Transverse colon (tissue), 3 donors: ENCODE data around the gene RNF10.

Experiments
- POLR2A ChIP-seq: fragments of 450-650 bp; IDR thresholded peaks from one replicate; pipeline ENCODE4 v1.6.1; 2016; ENCODE audit warnings: antibody characterized with exemption, mild to moderate bottlenecking, moderate library complexity
- TF ChIP-seq, protein P1 (sequence below), 5 experiments: fragments of 200-600 bp in 3 of 5; fragments of 450-650 bp in 2 of 5; sonication (generic) in 3 of 5; IDR thresholded peaks; 1 replicate in 2 of 5; 2 replicates in 3 of 5; pipeline ENCODE4 v1.5.1; 2016 to 2017; ENCODE audit warnings: antibody characterized with exemption in 5 of 5, inconsistent platforms in 3 of 5, mild to moderate bottlenecking in 2 of 5, moderate library complexity in 1 of 5

DNA sequence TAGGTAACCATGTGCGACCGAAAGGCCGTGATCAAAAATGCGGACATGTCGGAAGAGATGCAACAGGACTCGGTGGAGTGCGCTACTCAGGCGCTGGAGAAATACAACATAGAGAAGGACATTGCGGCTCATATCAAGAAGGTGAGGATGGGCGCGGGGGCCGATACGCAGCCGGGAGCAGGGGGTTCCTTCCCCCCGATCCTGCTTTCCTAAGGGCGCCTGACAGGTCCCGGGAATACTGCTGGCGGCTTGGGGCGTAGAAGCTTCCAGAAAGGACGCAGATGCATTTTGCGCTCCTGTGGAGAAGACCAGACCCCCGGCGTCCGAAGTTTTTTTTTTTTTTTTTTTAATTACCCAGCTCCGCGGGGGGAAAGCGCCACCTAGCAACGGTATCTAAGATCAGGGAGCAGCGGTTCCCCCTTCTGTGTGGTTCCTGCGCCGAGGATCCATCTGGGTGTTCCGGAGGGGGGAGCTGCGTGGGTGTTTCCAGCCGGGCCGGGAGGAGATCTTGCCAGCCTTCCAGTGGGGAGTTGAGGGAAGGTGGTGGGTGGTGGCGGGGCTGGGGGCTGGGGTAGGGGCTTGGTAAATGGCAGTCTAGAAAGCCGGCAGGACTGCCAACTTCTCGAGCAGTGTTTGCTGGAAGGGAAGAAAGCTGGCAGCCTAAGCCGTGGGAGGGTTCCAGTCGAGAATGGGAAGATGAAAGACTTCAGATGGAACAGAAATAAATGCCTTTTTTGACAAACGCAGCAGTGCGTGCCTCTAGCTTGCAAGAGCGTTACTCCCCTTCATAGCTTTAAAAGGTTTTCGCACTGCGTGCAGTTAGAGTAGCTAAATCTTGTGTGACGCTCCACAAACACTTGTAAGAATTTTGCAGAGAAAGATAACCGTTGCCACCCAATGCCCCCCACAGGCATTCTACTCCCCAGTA lies 37.5 kb upstream of the RNF10 start:
- TF ChIP-seq, protein P1, sequence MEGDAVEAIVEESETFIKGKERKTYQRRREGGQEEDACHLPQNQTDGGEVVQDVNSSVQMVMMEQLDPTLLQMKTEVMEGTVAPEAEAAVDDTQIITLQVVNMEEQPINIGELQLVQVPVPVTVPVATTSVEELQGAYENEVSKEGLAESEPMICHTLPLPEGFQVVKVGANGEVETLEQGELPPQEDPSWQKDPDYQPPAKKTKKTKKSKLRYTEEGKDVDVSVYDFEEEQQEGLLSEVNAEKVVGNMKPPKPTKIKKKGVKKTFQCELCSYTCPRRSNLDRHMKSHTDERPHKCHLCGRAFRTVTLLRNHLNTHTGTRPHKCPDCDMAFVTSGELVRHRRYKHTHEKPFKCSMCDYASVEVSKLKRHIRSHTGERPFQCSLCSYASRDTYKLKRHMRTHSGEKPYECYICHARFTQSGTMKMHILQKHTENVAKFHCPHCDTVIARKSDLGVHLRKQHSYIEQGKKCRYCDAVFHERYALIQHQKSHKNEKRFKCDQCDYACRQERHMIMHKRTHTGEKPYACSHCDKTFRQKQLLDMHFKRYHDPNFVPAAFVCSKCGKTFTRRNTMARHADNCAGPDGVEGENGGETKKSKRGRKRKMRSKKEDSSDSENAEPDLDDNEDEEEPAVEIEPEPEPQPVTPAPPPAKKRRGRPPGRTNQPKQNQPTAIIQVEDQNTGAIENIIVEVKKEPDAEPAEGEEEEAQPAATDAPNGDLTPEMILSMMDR (IDR thresholded peaks at IDR 0.05) = peak in 1 of 5 experiments; percentile 8
- no peak for TF ChIP-seq POLR2A
